ENCODE results near the gene IQSEC1. TPM values are rescaled to one million over a fixed set of nuclear protein-coding genes. Genes with fewer than 3 reads are reported as not detected.

The IQSEC1 gene
- 10 to 100 TPM; 38.0 to 62.9 TPM for total RNA-seq

- Mint-ChIP-seq H3K27ac (peak within 1 kb of the TSS; percentile 54), H3K36me3 (ENCODE audit: low read depth) (no peaks in the 10 kb centered on the region), H3K27me3 (peaks cover 8% of the 10 kb centered on the region), H3K9me3 (no peaks in the 10 kb centered on the region), H3K4me1 (peaks cover 6% of the 10 kb centered on the region), H3K4me3 (peak within 1 kb of the TSS; percentile 77)
- ATAC-seq (replicated peaks): peak; percentile 81
Observed at GRCh38 chr3:13073326-13074005, at the start of gene IQSEC1. IQSEC1 (minus strand) TSS chr3:13073429; CDS start chr3:13073014, 415 bp downstream.

DNA sequence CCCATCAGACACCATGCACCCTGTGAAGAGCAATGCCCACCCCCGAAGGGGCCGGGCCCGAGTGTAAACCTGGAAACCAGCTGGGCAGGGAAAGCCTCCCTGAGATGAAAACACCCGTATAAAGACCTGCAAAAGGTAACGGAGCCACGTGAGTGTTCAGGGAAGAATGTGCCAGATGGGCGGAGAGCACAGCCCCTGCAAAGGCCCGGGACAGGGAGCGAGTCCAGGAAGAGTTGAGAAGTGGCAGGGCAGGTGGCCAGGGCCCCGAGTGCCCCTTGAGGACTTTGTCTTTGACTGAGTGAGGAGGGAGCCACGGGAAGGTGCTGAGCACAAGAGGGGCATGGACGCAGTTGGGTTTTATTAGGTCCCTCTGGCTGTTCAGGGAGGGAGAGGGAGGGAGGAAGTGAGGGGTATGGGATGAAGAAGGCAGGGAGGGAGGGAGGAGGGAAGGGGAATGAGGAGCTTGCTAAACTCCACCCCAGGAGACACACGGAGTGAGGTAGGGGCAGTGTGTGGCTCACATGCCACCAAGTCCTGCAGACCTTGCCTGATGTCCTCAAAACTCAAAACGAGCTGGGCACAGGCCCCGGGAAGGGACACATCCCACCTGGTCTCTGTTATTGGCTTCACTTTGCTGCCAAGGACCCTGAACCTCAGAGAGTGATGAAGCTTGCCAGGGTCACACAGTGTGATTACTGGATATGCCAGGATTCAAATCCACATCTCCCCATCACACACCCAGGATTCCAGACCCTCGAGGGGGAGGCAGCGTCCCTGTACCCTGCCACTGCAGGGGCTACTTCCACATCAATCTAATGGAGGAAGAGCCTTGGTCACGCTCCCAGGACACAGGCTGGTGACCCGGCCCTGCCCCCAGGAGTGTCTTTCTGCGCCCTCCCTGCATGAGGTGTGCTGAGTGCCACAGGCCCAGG, 49.1 kb upstream of the IQSEC1 start:
- Mint-ChIP-seq H3K9me3 (no peaks in the 10 kb centered on the region), H3K27ac (no peak overlapping the region), H3K4me1 (no peaks in the 10 kb centered on the region), H3K4me3 (no peak overlapping the region), H3K27me3 (no peaks in the 10 kb centered on the region), H3K36me3 (ENCODE audit: low read depth) (no peaks in the 10 kb centered on the region)
- no peak for ATAC-seq (replicated peaks)

DNA sequence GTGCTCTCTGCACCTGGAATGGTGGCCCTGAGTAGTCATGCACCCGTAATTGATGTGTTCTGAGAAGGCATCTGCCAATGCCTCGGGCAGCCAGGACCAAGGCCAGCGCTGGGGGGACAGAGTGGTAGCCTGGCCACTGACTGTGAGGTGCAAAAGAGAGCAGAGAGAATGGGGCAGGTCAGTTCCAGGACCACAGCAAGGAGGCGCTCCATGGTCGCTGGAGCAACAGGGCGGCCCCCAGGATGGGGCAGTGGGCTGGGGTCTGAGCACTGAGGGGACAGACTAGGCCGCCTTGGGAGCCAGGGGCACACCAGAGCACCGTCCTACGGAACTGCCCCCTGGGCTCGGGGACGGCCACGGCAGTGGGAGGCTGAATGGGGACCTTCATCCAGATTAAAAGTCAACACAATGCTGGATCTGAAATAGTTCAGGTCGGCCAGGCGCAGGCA, 48.3 kb upstream of the IQSEC1 start:
- ATAC-seq (replicated peaks): no peak
- H3K36me3 Mint-ChIP-seq (ENCODE audit: low read depth): no peaks in the 10 kb centered on the region
- H3K4me1 Mint-ChIP-seq: no peaks in the 10 kb centered on the region
- H3K27ac Mint-ChIP-seq: no peak overlapping the region
- no peaks in the 10 kb centered on the region for H3K27me3 Mint-ChIP-seq
- H3K9me3 Mint-ChIP-seq: no peaks in the 10 kb centered on the region
- no peak overlapping the region for H3K4me3 Mint-ChIP-seq

DNA sequence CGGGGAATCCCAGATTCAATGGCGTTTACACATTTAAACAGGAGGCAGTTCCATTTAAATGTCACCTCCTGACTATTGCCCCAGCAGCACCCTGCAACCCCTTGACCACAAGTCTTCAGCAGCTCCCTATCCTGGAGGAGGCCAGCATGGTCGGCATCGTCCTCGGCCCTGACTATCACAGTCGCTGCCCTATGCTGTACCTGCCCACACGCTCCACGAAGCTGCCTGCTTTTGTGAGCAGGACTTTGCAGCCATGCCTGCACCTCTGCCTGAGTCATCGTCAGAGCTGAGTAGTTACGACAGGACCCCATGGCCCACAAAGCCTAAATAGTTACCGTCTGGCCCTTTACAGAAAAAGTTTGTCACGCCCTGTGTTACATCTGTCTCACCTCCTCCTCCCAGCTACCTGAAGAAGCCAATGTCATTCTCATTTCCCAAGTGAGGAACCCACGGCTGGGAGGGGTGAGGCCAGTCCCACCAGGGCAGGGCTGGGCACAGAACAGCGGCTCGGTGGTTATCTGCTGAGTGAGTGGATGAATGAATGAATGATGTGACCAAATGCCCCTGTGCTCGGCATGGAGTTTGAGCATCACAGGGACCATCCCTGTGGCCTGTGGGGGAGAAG, 47.8 kb upstream of the IQSEC1 start:
- Mint-ChIP-seq H3K36me3 (ENCODE audit: low read depth) (no peaks in the 10 kb centered on the region), H3K27ac (no peak overlapping the region), H3K9me3 (no peaks in the 10 kb centered on the region), H3K27me3 (no peaks in the 10 kb centered on the region), H3K4me1 (no peaks in the 10 kb centered on the region), H3K4me3 (no peak overlapping the region)
- ATAC-seq (replicated peaks): no peak

DNA sequence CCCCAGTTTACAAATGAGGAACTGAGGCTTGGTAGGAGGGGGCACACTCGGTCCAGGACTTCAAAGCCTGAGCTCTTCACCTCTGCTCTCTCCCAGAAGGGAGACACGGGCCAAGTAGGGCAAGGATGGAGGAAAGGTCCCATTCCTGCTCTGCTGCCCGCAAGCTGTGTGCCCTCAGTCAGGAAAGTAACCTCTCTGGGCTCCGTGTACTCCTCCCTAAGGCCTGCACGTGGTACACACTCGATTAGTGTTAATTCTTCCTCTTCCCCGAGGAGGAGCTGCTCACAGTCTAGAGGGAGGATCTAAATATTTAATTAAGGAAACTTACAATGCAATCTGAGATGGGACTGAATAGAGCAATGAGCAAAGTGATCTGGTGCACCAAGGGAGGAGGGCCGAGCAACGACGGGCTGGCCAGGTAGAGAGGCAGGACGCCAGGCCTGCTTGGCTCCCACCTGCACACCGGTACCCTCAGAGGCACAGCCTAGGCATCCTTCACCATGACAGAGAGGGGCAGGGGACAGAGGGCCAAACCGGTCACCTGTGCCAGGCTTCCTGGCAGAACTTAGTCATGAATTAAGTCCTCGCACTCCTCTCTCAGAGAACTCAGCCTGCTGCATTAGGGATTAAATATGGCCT, 47.2 kb upstream of the IQSEC1 start:
- no peak overlapping the region for H3K4me3 Mint-ChIP-seq
- H3K27me3 Mint-ChIP-seq: no peaks in the 10 kb centered on the region
- no peak for ATAC-seq (replicated peaks)
- no peaks in the 10 kb centered on the region for H3K9me3 Mint-ChIP-seq
- no peaks in the 10 kb centered on the region for H3K36me3 Mint-ChIP-seq (ENCODE audit: low read depth)
- no peak overlapping the region for H3K27ac Mint-ChIP-seq
- no peaks in the 10 kb centered on the region for H3K4me1 Mint-ChIP-seq

DNA sequence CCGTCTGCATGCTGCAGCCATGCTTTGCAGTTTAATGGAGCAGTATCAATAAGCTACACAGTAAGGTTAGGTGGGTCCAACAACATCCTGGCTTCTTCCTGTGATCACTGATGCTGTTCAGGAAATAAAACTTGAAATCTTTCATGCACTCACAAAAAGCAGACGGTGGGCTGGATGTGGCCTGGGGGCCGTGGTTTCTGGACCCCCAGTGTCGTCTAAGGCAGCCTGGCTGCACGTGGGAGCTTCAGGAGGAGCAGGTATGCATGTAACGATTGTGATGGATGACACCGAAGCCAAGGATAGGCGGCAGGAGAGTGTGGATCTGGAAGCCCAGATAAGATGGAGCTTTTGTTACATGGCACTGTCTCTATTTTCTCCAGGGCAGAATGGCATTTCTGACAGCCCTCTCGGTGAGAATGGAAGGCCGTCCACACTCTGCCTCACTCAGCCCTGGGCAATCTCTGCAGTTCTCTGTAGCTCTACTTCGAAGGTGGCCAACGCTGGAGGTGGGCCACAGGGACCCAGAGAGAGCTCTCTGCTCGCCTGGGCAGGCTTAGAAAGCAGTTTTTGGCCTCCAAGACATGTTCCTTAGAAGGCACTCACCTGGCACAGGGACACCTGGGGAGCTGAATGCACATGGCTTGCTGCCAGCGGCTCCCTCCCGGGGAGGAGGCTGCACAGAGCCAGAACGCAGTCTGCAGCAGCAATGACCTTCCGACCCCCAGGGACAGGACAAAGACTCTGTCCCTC, 46.4 kb upstream of the IQSEC1 start:
- H3K36me3 Mint-ChIP-seq (ENCODE audit: low read depth): no peaks in the 10 kb centered on the region
- ATAC-seq (replicated peaks): no peak
- H3K27ac Mint-ChIP-seq: no peak overlapping the region
- H3K4me1 Mint-ChIP-seq: no peaks in the 10 kb centered on the region
- no peaks in the 10 kb centered on the region for H3K27me3 Mint-ChIP-seq
- no peak overlapping the region for H3K4me3 Mint-ChIP-seq
- H3K9me3 Mint-ChIP-seq: no peaks in the 10 kb centered on the region

DNA sequence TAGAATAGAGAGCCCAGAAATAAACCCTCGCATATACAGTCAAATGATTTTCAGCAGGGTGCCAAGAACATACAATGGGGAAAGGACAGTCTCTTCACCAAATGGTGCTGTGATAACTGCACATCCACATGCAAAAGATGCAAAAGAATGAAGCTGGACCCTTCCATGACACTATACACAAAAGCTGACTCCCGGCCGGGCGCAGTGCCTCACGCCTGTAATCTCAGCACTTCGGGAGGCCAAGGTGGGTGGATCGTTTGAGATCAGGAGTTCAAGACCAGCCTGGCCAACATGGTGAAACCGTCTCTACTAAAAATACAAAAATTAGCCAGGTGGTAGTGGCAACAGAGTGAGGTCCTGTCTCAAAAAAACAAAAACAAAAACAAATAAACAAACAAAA, 43.2 kb upstream of the IQSEC1 start:
- no peak overlapping the region for H3K27ac Mint-ChIP-seq
- no peak for ATAC-seq (replicated peaks)
- no peak overlapping the region for H3K4me3 Mint-ChIP-seq
- peaks cover 4% of the 10 kb centered on the region for H3K27me3 Mint-ChIP-seq
- H3K9me3 Mint-ChIP-seq: no peaks in the 10 kb centered on the region
- H3K36me3 Mint-ChIP-seq (ENCODE audit: low read depth): no peaks in the 10 kb centered on the region
- H3K4me1 Mint-ChIP-seq: no peaks in the 10 kb centered on the region

- H3K4me3 Mint-ChIP-seq: no peak overlapping the region
Observed at GRCh38 chr3:13115991-13116390, 42.8 kb upstream of the IQSEC1 start.

GRCh38 chr3:13115576-13115910, 42.3 kb upstream of the IQSEC1 start:
- Mint-ChIP-seq H3K4me1 (peaks cover 4% of the 10 kb centered on the region), H3K27me3 (peaks cover 4% of the 10 kb centered on the region), H3K27ac (no peak overlapping the region), H3K4me3 (no peak overlapping the region), H3K36me3 (ENCODE audit: low read depth) (no peaks in the 10 kb centered on the region), H3K9me3 (no peaks in the 10 kb centered on the region)
- no peak for ATAC-seq (replicated peaks)

More at GRCh38 chr3:13115991-13116390, 42.8 kb upstream of the IQSEC1 start:
- no peaks in the 10 kb centered on the region for H3K36me3 Mint-ChIP-seq (ENCODE audit: low read depth)
- H3K9me3 Mint-ChIP-seq: no peaks in the 10 kb centered on the region
- no peak for ATAC-seq (replicated peaks)
- H3K27ac Mint-ChIP-seq: no peak overlapping the region
- H3K27me3 Mint-ChIP-seq: peaks cover 4% of the 10 kb centered on the region
- H3K4me1 Mint-ChIP-seq: no peaks in the 10 kb centered on the region

GRCh38 chr3:13114811-13115575, 41.8 kb upstream of the IQSEC1 start:
- Mint-ChIP-seq H3K4me1 (peaks cover 5% of the 10 kb centered on the region), H3K27me3 (peaks cover 4% of the 10 kb centered on the region), H3K4me3 (no peak overlapping the region), H3K36me3 (ENCODE audit: low read depth) (no peaks in the 10 kb centered on the region), H3K27ac (no peak overlapping the region), H3K9me3 (no peaks in the 10 kb centered on the region)
- no peak for ATAC-seq (replicated peaks)

- H3K27ac Mint-ChIP-seq: no peak overlapping the region
- H3K27me3 Mint-ChIP-seq: peaks cover 4% of the 10 kb centered on the region
- peaks cover 5% of the 10 kb centered on the region for H3K4me1 Mint-ChIP-seq
- H3K36me3 Mint-ChIP-seq (ENCODE audit: low read depth): no peaks in the 10 kb centered on the region
- no peak for ATAC-seq (replicated peaks)
- no peak overlapping the region for H3K4me3 Mint-ChIP-seq
- H3K9me3 Mint-ChIP-seq: no peaks in the 10 kb centered on the region
Observed at GRCh38 chr3:13113346-13114330, 40.4 kb upstream of the IQSEC1 start.

DNA sequence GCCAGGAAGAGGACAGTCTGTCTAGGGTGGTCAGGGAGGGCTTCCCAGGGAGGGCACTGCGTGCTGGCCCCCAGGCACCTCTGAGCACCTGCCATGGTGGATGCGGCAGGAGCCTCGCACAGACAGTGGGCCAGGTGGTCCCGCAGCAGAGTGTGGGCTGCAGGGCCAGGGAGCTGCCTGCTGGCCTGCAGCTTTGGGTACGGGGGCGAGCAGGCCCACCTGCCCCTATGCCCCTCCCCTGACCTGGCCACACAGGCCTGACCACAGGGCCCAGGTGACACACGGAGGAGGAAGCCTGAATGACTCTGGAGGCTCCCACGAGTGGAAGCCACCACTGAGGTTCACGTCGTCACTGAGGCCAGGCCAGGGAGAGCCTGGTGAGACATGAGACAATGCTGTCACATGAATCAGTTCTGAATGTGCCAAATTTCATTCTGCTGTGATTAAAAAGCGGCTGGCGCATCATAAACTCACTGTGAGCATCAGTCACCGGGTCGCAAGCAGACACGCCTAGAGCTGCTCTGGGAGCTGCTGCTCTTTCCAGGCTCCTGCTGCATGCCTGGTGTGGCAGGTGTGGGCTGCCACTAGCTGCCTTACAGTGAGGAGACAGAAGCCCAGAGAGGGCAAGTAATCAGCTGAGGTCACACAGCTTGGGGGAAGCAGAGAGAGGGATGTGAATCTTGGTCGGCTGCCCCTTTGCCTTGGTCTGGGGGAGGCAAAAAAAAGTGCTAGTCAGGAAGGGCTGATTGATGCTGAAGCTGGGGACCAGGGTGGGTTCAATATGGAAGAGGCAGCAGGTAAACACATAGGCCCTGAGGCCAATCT, 39.5 kb upstream of the IQSEC1 start:
- no peaks in the 10 kb centered on the region for H3K36me3 Mint-ChIP-seq (ENCODE audit: low read depth)
- no peak for ATAC-seq (replicated peaks)
- no peaks in the 10 kb centered on the region for H3K9me3 Mint-ChIP-seq
- H3K27me3 Mint-ChIP-seq: peaks cover 4% of the 10 kb centered on the region
- H3K4me1 Mint-ChIP-seq: peaks cover 5% of the 10 kb centered on the region
- no peak overlapping the region for H3K27ac Mint-ChIP-seq
- no peak overlapping the region for H3K4me3 Mint-ChIP-seq
